CD4-positive, alpha-beta T cell treated with Interleukin-4 for 4 hours (primary cell): ENCODE measurements around the gene KCNS1.
"Not testable (repeated sequence)": the region's sequence is repeated elsewhere in the genome, so short reads cannot be mapped to it uniquely, and the experiment has no call there.

Source experiments
- DNase-seq: peaks from one replicate; pipeline ENCODE4 v3.0.0-alpha.2; 2020

KCNS1 gene

DNA sequence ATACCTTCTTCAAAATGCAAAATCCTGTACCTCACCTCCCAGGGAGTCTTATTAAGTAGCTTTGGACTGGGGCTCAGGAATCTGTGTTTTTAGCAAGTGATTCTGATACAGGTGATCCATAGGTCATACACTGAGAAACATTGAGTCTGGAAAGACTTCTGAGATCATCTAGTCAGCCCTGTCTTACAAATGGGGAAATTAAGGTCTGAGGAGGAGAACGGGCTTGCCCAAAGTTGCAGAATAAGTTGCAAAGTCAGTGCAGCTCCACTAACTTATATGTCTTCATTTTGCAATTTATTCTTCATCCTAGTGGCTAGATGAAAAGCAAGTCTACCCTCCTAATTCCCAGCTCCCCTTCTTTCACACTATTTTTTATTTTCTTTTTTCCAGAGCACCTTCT is 28.9 kb downstream of the KCNS1 start:
- no peak for DNase-seq

DNA sequence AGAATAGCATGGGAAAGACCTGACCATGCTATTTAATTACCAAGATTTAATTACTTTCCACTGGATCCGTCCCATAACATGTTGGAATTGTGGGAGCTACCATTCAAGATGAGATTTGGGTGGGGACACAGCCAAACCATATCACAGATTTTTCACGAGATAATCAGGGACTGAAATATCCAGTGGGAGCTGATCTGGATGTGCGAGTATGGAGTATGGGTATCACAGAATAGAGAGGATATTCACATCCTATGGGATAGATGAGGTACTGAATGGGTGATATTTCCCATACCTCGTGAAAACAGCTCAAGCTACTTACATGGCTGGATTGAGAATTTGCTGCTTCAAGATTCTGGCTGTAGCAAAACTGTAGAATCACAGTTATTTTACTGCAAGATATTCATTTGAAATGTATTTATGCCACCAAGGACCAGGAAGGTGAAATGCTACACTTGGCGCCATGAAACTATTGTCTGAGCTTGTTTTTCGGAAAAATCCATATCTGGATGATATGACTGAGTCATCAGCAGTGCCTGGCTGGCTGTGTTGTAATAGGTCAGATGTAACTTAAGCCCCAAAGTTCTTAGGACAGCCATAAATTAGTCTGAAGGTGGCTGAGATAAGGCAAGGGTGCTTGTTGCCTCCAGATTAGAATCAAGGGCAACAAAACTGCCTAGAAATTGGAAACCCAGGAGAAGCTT is 29.8 kb downstream of the KCNS1 start:
- no peak for DNase-seq

DNA sequence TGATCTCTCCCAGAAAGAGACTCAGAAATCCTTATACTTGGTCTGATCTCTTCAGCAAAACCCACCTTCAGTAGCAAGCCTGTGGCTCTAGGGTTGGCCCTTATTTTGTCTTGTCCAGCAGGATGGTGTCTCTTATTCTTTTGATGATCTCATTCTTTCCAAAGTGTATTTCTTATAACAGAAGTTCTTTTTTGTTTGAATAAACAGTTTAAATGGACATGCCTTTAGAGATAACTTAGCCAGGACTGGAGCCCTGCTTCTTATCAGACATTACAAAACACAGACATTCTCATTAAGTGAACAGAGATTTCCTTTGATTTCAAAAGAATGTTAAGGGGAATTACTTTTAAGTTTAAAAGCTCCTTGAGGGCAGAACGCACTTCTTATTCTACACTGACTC is 31.7 kb downstream of the KCNS1 start:
- no peak for DNase-seq

DNA sequence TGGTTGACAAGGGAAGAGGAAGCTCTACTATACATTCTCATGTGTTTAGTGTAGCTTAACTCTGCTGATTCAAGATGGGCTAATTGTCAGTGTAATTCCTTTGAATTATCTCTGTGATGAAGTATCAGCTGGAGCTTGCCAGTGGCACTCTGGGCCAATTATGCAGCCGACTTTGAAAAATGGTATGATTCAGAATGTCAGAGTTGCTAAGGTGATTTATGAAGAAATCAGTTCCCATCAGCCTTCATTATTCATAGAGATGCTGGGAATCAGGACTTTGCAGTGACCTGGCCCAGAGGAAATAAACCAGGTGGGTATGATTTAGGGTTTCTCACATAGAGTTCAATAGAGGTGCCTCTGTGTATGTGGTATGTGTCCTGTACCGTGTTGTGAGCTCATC is 33.4 kb downstream of the KCNS1 start:
- DNase-seq, result no peak

DNA sequence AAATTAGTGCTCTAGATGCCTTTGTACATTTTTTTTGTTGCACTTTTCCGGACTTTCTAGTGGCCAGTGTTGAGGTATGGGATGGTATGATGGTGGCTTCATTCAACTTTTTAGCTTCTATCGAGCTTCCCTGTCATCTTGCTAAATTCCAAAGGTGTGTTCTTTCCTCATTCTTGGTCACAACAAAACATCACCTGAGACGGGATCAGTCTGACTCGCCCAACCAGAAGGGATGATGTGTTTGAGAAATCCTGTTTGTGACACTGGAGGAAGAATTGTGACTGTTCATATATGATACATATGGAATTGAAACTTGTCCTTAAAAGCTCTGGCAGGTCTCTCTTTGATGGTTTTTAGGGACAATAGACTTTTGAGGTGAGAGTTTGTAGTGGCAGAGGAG is 33.8 kb downstream of the KCNS1 start:
- no peak for DNase-seq

DNA sequence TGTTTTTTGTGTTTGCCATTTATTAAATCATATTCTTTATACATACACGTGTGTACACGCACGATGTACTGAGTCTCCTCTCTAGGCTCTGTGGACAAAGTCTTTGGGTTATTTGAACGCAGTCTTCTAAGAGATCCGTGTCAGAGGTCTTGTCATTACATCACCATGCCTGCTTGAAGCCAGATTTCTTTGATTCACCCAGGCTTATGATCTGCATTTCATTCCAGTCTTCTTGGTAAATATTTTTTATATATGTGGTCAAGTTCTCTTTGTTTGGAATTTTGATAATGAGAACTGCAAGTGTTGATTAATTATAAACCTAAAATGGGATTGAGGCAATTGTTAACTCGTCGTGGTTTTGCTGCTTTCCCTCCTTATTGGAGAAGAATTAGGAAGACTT is 34.6 kb downstream of the KCNS1 start:
- no peak for DNase-seq

DNA sequence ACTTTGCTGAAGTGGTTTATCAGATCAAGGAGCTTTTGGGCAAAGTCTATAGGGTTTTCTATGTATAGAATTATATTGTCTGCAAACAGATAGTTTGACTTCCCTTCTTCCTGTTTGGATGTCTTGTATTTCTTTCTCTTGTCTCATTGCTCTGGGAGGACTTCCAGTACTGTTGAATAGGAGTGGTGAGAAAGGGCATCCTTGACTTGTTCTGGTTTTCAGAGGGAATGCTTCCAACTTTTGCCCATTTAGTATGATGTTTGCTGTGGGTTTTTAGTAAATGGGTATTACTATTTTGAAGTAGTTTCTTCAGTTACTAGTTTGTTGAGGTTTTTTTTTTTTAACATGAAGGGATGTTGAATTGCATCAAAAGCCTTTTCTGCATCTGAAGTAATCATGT is 36.1 kb downstream of the KCNS1 start:
- no peak for DNase-seq

DNA sequence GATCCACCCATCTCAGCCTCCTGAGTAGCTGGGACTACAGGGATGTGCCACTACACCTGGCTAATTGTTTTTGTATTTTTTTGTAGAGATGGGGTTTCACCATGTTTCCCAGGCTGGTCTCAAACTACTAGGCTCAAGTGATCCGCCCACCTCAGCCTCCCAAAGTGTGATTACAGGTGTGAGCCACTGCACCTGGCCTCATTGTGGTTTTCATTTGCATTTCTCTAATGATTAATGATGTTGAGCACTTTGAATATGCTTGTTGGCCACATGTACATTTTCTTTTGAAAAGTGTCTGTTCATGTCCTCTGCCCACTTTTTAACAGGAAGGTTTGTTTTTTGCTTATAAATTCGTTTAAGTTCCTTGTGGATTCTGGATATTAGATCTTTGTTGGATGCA is 37.8 kb downstream of the KCNS1 start:
- DNase-seq, result not testable (repeated sequence)

DNA sequence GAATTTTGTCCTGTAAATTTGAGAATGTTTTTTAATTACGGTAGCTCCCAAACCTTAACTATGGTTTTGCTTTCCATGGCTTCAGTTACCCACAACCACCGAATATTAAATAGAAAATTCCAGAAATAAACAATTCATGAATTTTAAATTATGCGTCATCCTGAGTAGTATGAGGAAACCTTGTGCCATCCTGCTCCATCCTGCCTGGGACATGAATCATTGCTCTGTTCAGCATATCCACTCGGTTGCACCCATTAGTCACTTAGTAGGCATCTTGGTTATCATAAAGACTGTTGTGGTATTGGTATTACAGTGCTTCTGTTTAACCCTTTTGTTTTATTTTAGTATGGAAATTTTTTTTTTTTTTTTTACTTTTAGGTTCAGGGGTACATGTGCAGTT is 39.7 kb downstream of the KCNS1 start:
- DNase-seq, result no peak

DNA sequence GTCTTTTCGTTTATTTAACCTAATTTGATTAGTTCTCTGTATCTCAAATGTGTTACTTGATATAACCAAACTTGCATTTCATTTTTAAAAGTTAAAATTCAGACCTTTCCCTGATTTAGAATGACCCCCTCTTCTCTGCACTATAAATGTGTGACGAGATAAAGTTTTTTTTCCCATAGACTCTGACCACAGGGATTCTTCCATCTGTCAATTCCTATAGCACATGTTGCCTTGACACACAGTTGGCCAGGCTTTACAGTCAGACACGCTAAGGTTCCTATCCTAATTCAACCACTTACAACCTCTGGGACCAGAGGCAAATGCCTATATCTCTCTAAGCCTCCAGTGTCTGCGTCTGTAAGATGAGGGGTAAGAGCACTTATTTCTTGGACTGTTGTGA is 40.6 kb downstream of the KCNS1 start:
- DNase-seq, result no peak

DNA sequence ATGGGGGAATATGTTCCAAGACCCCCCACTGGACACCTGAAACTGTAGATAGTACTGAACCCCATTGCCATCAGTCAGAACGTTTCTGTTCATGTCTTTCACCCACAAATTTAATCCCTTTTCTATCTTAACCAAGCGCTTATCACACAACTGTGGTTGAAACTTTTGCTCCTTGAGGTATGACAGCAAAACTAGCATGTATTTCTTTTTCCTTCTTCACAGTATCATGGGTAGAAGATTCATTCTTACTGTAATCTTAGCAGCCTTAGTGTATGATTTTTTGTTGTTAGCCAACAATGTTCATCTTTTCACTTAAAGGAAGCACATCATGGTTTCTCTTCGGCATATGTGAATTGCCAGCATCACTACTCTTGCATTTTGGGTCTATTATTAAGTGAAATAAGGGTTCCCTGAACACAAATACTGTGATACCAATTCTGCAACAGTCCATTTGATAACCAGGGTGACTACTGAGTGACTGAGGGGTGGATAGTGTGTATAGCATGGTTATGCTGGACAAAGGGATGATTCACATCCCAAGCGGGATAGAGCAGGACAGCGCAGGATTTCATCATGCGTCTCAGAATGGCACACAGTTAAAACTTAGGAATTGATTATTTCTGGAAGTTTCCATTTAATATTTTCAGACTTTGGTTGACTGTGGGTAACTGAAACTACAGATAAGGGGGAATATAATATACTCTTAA is 41.8 kb downstream of the KCNS1 start:
- DNase-seq, result no peak

DNA sequence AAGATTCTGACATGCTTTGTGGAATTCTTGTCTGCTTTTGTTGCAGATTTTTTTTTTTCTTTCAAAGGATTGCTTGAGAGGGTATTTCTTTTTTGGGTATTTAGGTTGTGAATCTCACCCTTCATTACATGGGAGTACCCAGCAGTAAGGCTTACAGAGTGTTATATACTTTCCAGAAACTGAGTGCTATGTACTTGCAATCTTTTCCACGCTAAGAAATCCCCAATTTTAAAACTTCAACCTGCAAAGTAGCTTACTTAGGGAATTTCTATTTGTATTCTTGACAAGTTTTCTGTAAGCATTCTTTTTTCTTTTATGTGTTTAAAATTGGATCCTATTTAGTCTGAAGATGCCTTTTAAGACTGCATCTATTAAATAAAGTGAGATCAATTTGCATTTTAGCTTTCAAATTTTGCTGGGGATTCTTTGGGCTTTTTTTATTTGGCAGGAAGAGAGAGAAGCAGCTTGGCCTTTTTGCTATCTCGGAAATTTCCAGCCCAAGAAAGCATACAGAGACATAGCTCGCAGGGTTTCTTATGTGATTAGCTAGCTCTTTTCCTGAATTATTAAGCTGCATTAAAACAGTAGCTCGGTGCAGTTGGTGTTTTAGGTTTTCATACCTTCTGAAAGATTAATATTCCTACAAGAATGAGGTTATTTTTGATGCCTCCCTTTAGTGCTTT is 42.6 kb downstream of the KCNS1 start:
- no peak for DNase-seq

DNA sequence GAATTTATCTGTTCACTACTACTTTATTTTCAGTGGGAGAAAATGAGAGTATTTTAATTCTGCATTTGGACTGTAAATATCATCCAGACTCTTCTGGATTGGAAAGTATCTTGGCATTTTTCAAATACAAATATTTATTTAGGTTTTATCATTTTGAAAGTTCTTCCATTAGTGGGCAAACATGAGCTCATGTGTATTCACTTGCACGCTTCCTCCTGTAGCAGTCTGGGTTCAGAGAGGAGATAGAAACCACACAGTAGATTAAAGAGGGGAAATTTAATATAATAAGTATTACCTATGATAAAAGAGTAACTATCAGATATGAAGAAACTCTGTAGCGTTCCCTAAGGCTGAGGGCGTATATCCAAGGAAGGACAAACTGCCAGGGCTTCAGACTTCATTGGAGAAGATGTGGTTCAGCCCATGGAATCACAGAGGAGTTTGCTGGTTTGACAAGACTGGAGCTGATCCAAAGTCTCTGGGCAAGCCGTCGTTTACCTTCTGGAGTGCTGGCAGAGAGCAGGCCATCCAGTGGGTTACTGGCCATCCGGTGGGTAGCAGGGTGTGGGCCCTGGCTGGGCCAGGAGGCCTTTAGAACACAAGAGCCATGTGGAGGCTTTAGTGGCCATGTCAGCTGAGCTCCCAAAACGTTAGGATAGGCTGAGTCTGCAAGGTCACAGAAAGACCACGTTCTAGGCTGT is 44.3 kb downstream of the KCNS1 start:
- DNase-seq, result no peak

DNA sequence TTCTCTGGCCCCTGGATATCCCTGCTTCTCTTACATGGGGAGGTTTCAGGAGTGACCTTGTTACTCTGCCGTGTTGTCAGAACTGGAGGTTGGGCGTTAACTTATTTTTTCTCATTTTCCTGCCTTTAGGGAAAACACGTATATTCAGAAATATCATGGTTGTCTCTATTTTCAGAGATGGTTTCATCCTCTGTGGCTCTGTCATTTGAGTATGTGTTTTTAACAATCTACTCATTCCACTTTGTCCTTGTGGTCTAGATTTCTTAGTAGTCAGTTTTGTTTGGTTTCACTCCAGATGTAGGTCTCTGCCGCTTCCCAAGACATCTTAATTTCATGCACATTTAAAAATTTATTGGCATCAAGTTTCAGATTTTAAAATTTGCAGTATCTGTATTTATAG is 45.9 kb downstream of the KCNS1 start:
- DNase-seq, result no peak

DNA sequence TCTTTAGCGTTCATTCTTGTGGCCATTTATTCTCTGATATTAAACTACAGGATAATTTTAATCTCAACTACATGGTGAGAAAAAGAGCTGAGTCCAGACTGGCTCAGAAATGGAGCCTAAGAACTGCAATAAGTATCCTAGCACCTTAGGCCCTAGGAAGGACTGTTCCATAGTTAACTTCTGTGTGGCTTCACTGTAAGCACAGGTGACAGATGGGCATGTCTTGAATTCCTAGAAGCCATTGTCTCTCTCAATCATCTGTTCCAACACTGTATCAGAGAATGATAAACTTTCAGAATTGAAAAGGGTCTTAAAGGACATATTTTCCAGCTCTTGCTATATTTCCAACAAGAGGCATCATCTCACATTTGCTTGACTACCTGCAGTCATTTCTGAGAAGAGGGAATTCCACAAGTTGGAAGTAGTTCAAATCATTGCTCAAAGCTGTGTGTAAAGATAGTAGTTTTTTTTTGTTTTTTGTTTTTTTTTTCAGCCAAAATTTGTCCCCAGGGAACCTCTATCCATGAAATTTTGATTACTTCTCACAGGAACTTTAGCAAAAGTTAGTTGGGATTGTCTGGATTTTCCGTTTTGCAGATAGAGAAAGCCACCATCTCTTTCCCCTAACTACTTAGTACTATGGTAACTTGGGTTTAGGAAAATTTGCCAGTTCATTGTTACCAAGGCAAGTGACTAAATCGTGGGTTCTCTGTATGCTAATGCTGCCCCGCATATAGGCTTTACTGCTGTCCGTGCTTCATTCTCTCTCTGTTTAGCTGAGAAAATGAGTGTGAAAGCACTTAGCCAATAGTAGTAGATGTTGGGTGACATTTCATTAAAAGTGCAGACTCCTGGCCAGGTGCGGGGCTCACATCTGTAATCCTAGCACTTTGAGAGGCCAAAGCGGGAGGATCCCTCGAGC is 47.2 kb downstream of the KCNS1 start:
- DNase-seq, result no peak

DNA sequence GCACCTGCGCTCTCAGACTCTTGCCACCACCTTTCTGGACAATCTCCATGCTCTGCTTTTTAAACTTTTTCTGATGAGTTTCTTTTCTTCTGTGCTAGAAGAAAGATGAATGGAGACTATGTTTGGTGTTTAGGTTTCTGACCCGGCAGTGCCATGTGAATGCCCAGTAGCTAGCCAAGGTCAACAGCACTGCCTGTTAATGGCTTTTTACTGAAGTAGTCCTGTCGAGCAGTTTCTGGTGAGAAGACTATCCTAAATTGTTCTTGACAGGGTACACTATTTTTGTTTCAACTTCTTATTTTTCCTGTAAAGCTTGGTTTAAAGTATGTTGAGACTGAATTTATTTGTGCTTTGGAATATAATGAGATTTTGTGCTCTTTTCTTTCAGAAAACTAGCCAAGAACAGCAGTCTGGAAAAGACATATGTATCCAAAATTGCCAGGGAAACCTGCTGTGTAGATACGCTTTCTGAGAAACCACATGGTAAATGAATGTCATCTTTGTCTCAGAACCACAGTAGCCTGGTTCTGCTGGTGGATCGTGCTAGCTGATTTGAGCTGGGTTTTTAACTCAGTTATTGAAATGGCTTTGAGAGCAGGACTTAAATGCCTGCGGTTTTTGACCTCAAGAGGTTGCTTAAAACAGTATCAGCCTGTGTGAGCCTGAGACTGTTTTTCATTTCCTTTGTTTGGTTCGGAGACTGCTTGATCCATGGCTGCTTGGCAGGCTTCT is 48.1 kb downstream of the KCNS1 start:
- peak; percentile 42 for DNase-seq

DNA sequence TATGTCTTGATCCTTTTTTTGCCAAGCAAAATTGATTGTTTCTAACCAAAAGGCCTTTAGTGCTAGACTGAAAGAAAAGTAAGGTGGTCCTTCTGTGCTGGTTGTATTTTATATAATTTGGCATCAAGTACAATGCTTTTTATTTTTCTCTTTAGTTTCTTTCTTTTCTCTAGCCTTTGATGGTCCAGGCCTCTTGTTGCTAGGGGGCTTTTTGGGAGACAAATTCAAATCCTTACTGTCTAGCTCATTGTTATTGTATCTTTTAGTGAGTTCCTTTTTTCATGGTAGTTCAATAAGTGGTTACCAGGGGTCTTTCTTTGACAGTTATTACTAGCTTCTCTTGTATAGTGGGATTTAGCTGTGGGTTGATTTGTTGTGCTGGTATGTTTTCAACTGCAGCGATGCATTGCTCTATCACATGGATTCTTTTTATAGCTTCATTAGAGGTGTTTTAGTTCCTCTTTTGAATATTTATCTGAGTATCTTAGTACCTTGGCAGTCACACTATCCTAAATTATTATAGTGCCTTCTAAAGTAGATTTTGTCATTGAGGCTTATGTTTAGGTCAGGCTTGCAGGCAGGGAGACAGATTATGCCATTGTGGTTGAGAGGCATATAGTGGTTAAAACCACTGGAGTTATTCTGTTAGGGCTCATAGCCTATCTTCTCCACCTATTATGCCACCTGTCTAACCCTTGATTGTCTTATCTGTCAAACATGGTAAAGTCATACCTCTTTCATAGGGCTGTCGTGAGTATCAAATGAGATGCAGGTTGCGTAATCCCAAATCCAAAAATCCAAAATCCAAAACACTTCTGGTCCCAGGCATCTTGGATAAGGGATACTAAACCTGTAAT is 49.5 kb downstream of the KCNS1 start:
- DNase-seq, result no peak

DNA sequence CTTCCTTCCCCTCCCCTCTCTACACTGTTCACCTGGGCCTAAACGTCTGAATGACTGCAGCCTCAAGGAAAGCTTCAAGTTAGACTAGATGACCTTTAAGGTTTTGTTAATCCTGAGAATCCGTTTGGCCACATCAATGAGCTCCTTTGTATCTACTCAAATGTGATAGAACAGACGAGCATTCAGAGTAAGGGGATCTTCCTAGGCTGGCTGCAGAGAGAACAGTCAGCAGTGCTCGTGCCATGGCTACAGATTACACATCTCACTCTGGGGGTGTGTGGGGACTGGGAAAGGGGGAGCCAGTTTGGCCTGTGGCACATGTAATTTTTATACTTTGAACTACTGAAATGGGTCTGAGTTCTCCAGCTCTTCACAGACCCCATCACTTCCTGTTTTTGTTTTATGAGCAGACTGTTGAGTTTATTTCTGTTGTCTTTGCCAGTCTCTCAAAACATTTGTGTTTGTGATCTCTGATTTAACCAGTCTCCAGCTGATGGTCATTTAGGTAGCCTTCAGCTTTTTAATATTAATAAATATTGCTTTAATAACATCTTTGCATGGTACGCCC is 50.9 kb downstream of the KCNS1 start:
- no peak for DNase-seq

DNA sequence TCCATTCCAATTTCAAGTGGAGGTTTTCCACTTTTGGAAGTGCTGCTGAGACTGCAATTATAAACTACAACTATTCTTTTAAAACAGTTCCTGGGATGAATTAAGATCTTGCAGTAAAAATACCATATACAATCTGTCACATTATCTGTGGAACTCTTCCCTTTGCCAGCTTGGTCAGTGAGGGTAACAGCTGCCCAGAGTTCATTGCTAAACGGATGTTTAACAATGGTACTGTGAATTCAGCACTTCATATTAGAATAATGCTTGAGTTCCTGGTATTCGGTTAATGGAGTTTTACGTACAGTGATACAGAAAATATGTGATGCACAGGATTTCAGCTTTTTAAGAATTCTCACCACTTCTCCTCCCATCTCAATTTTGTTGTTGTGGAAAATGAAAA is 51.5 kb downstream of the KCNS1 start:
- DNase-seq, result no peak

DNA sequence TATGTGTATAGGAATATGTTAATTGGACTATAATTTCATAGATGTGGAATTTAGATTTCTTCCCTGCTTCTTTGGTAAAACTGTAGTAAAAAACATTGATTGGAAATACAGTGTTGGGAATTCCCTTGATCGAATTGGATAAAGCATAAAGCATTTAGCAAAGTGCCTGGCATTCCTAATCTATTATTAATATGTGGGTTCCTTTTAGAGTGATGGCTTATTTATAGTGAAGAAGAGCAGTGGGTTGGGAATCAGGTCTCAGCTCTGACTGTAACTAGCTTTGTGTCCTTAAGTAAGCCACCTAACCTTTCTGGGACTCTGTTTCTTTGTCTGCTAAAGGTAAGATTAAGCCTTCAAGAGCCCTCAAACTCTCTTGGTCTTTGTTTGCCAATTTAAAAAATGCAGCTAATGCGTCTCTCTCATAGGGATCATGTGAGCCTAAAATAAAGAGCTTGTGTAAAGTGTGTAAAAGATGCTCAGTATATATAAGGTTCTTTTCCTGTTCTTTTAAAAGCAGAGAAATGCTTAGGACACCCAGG is 53.3 kb downstream of the KCNS1 start:
- no peak for DNase-seq
